HG03457 (cell line): ENCODE data around the gene LEMD2.

Experiments used
- ATAC-seq: cut with Tn5 transposase; IDR thresholded peaks from one replicate; pipeline ENCODE4 v1.9.1; 2021; ENCODE audit warnings: moderate number of reproducible peaks; ENCODE audit not compliant: unreplicated experiment

LEMD2 gene

GRCh38 chr6:33724102-33725023 lies 64.6 kb downstream of the LEMD2 start:
- no peak for ATAC-seq

GRCh38 chr6:33723371-33724085 lies 65.4 kb downstream of the LEMD2 start:
- ATAC-seq, result no peak

DNA sequence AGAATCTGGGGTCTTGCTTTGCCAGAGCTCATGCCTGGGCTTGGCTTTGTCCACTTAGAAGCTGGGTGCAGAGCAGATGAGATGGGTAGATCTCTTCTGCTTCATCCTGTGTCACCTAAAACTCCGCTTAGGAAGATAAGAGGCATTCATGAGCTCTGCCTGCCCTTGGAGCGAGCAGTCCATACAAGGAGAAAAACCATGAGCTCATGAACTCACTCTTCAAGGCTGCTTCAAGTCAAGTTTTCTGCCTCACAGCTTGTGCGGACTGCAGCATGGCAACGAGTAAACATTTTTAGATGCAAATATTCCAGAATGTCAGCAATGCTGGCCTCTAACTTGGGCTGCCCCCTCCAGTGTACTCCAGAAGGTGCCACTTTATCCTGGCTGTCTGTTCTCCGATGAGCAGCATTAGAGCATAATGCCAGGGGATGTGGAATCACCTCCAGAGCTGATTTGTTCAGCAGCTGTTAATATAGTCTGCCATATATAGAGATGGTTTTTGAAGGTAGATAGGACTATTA lies 66.8 kb downstream of the LEMD2 start:
- ATAC-seq, result no peak

DNA sequence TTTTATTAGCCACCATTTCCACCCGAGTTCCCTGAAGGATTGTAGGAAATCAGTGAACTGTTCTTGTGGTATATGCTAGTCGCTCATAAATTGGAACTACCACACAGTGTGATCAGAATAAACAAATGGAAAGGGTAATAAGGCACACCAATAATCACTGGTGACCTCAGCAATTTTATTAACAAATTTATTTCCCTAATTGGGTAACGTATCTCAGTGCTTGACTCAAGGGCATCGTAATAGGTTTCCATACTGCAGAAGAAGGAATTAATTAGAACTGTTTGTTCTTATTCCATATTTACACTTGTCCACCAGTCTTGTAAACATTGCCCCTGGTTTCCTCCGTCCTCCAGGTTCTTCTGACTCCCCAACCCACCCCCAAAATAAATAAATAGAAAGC lies 67.4 kb downstream of the LEMD2 start:
- ATAC-seq, result no peak
